ENCODE results near the gene BOLA1. TPM values are rescaled to one million over a fixed set of nuclear protein-coding genes. Genes with fewer than 3 reads are reported as not detected.
A peak's percentile ranks its signal among the peaks of the same experiment; 100 is the strongest.
"Not testable (repeated sequence)": the region's sequence is repeated elsewhere in the genome, so short reads cannot be mapped to it uniquely, and the experiment has no call there.

Gene BOLA1
- total RNA-seq (10 to 100 TPM; 12.3 to 63.8 (median 32.7) TPM), polyA plus RNA-seq (10 to 100 TPM; 12.2 to 50.2 (median 41.0) TPM)
- long read RNA-seq, donor 1, transcript BOLA1-202 (2 exons, 859 nt), result major isoform, 11 of 11 reads
- long read RNA-seq, donor 1, partial matches to known transcripts, result 0 of 11 reads
- long read RNA-seq, donor 1, other reads (novel, unspliced or antisense), result 0 of 11 reads
- long read RNA-seq, donor 2, transcript BOLA1-202 (2 exons, 859 nt), result major isoform, 7 of 13 reads
- long read RNA-seq, donor 2, partial matches to known transcripts, result 6 of 13 reads
- long read RNA-seq, donor 2, other reads (novel, unspliced or antisense), result 0 of 13 reads
- long read RNA-seq, donor 3, transcript BOLA1-202 (2 exons, 859 nt), result major isoform, 7 of 7 reads
- long read RNA-seq, donor 3, partial matches to known transcripts, result 0 of 7 reads
- long read RNA-seq, donor 3, other reads (novel, unspliced or antisense), result 0 of 7 reads
- long read RNA-seq, donor 4, transcript BOLA1-202 (2 exons, 859 nt), result major isoform, 14 of 17 reads
- long read RNA-seq, donor 4, partial matches to known transcripts, result 0 of 17 reads
- long read RNA-seq, donor 4, other reads (novel, unspliced or antisense), result 1 of 17 reads
- long read RNA-seq, donor 5, transcript BOLA1-202 (2 exons, 859 nt), result major isoform, 17 of 22 reads
- long read RNA-seq, donor 5, partial matches to known transcripts, result 0 of 22 reads
- long read RNA-seq, donor 5, other reads (novel, unspliced or antisense), result 4 of 22 reads
- long read RNA-seq, donor 6, transcript BOLA1-202 (2 exons, 859 nt), result major isoform, 18 of 24 reads
- long read RNA-seq, donor 6, partial matches to known transcripts, result 0 of 24 reads
- long read RNA-seq, donor 6, other reads (novel, unspliced or antisense), result 5 of 24 reads
- long read RNA-seq, donor 7, partial matches to known transcripts, result 0 of 6 reads
- long read RNA-seq, donor 7, other reads (novel, unspliced or antisense), result 0 of 6 reads
- long read RNA-seq, donor 8, transcript BOLA1-202 (2 exons, 859 nt), result major isoform, 8 of 8 reads
- long read RNA-seq, donor 8, partial matches to known transcripts, result 0 of 8 reads
- long read RNA-seq, donor 8, other reads (novel, unspliced or antisense), result 0 of 8 reads
- long read RNA-seq, donor 9, transcript BOLA1-202 (2 exons, 859 nt), result major isoform, 7 of 7 reads
- long read RNA-seq, donor 9, partial matches to known transcripts, result 0 of 7 reads
- long read RNA-seq, donor 9, other reads (novel, unspliced or antisense), result 0 of 7 reads
- long read RNA-seq, donor 10, partial matches to known transcripts, result 0 of 3 reads
- long read RNA-seq, donor 10, other reads (novel, unspliced or antisense), result 0 of 3 reads

DNA sequence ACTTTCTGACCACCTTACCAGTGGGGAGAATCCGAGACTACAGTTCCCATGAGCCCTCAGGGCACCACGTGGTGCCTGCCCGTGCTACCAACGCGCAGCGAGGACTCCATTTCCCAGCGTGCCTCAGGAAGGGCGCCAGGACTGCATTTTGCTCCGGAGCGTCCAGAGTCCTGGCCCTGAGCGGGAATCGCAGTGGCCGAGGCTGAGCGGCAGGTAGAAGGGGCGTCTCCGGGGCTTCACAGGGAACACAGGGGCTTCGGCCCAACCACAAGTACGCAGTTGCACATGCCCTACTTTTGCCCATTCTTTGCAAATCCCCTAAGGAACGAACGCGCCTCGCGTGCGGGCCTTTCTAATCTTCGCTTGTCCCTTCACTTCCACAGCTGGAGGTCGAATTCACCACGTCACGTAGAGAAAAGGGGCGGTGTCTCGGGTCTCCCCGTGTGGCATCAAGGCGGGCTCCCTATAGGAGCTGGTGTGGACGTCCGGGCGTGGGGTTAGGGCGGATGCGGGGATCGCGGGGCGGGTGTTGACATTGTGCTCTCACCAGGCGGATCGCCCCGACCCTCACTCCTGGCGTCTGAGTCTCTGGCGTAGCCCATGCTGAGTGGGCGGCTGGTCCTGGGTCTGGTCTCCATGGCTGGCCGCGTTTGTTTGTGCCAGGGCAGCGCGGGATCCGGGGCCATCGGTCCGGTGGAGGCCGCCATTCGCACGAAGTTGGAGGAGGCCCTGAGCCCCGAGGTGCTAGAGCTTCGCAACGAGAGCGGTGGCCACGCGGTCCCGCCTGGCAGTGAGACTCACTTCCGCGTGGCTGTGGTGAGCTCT, at the start of gene BOLA1:
Gene BOLA1 (plus strand): TSS at position 109 of the 825 bp plus-strand sequence. CDS start 492 bp downstream, at position 601.
- H3K9me3 ChIP-seq (replicated peaks in 1 of 3), result no peaks in the 10 kb centered on the region
- H3K4me1 ChIP-seq (replicated peaks in 1 of 2), result peaks cover 0 to 6% of the 10 kb centered on the region in 2 donors
- intact Hi-C loops (cut with DNase I), result no loop called here
- H3K27ac ChIP-seq, result peak within 1 kb of the TSS; percentile 29 to 94 (median 64)
- H3K4me3 ChIP-seq, result peak within 1 kb of the TSS in 3 of 4 donors; percentile 30 to 74 (median 50)
- WGBS, 4 donors, result 3 to 29% (median 8%) methylated on average over 10 to 65 of the region's 65 CpGs
- DNase-seq, result peak; percentile 92 to 97 (median 95)
- TF ChIP-seq, protein P1, sequence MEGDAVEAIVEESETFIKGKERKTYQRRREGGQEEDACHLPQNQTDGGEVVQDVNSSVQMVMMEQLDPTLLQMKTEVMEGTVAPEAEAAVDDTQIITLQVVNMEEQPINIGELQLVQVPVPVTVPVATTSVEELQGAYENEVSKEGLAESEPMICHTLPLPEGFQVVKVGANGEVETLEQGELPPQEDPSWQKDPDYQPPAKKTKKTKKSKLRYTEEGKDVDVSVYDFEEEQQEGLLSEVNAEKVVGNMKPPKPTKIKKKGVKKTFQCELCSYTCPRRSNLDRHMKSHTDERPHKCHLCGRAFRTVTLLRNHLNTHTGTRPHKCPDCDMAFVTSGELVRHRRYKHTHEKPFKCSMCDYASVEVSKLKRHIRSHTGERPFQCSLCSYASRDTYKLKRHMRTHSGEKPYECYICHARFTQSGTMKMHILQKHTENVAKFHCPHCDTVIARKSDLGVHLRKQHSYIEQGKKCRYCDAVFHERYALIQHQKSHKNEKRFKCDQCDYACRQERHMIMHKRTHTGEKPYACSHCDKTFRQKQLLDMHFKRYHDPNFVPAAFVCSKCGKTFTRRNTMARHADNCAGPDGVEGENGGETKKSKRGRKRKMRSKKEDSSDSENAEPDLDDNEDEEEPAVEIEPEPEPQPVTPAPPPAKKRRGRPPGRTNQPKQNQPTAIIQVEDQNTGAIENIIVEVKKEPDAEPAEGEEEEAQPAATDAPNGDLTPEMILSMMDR (IDR thresholded peaks at IDR 0.05), result no peak
- TF ChIP-seq POLR2A (IDR thresholded peaks at IDR 0.05), result peak; percentile 61 to 92
- H3K27me3 ChIP-seq, result no peaks in the 10 kb centered on the region
- H3K36me3 ChIP-seq (replicated peaks in 1 of 2), result no peaks in the 10 kb centered on the region

- intact Hi-C loops (cut with DNase I), result no loop called here
- no peaks in the 10 kb centered on the region for H3K36me3 ChIP-seq (replicated peaks in 1 of 2)
- 5 to 10% (median 6%) methylated on average over 8 to 9 of the region's 9 CpGs for WGBS, 4 donors
- H3K27me3 ChIP-seq, result no peaks in the 10 kb centered on the region
- H3K4me1 ChIP-seq (replicated peaks in 1 of 2), result peaks cover 6 to 36% of the 10 kb centered on the region in 2 donors
- no peak for TF ChIP-seq POLR2A (IDR thresholded peaks at IDR 0.05)
- H3K9me3 ChIP-seq (replicated peaks in 1 of 3), result no peaks in the 10 kb centered on the region
- peak in 4 of 7 donors; percentile 11 to 52 (median 12) for DNase-seq
- H3K4me3 ChIP-seq, result peak overlapping the region in 1 of 4 donors; percentile 55
- H3K27ac ChIP-seq, result peak overlapping the region; percentile 50 to 86 (median 71)
These were observed 49.4 kb upstream of the BOLA1 start for GRCh38 chr1:149849947-149850360.

GRCh38 chr1:149850732-149851345, 48.5 kb upstream of the BOLA1 start:
- H3K27ac ChIP-seq; H3K9me3 ChIP-seq (replicated peaks in 1 of 3); intact Hi-C loops (cut with DNase I); DNase-seq; H3K27me3 ChIP-seq; H3K4me3 ChIP-seq; H3K36me3 ChIP-seq (replicated peaks in 1 of 2): not testable (repeated sequence)
- peaks cover 3 to 27% of the 10 kb centered on the region in 2 donors for H3K4me1 ChIP-seq (replicated peaks in 1 of 2)
- WGBS, 4 donors, result no CpG with 5 or more reads among the region's 62 CpGs

- WGBS, 4 donors, result no CpG with 5 or more reads among the region's 53 CpGs
- H3K27me3 ChIP-seq; H3K4me3 ChIP-seq; H3K27ac ChIP-seq; H3K9me3 ChIP-seq (replicated peaks in 1 of 3); H3K36me3 ChIP-seq (replicated peaks in 1 of 2); intact Hi-C loops (cut with DNase I); DNase-seq: not testable (repeated sequence)
- peaks cover 3 to 26% of the 10 kb centered on the region in 2 donors for H3K4me1 ChIP-seq (replicated peaks in 1 of 2)
These were observed 47.7 kb upstream of the BOLA1 start for GRCh38 chr1:149851585-149852213.

- intact Hi-C loops (cut with DNase I); H3K36me3 ChIP-seq (replicated peaks in 1 of 2); H3K4me3 ChIP-seq; H3K27ac ChIP-seq; H3K9me3 ChIP-seq (replicated peaks in 1 of 3); DNase-seq; H3K27me3 ChIP-seq: not testable (repeated sequence)
- no CpG with 5 or more reads among the region's 26 CpGs for WGBS, 4 donors
- H3K4me1 ChIP-seq (replicated peaks in 1 of 2), result peaks cover 3 to 26% of the 10 kb centered on the region in 2 donors
These were observed 47.1 kb upstream of the BOLA1 start for GRCh38 chr1:149852263-149852662.

DNA sequence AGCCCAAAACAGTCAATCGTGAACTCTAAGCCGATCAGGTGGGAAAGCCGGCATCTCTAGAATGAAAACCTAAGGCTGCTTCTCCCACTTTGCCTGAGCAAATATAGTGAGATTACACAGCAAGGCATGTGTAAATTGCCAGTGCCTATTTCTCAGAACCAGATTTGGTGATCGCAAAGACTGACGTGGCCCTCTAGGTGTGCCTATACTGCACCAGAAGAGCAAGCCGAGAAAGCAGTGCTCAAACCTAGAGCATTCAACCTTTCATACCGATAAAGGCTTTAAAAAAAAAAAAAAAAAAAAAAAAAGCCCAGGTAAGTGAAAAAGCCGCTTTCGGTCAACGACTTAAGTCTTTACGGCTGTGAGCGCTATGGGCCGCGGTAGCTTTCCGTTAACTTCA, 39.1 kb upstream of the BOLA1 start:
- H3K9me3 ChIP-seq (replicated peaks in 1 of 3); intact Hi-C loops (cut with DNase I); H3K36me3 ChIP-seq (replicated peaks in 1 of 2); DNase-seq; H3K27ac ChIP-seq; H3K4me1 ChIP-seq (replicated peaks in 1 of 2); H3K4me3 ChIP-seq; H3K27me3 ChIP-seq: not testable (repeated sequence)
- WGBS, 4 donors, result no CpG with 5 or more reads among the region's 15 CpGs

DNA sequence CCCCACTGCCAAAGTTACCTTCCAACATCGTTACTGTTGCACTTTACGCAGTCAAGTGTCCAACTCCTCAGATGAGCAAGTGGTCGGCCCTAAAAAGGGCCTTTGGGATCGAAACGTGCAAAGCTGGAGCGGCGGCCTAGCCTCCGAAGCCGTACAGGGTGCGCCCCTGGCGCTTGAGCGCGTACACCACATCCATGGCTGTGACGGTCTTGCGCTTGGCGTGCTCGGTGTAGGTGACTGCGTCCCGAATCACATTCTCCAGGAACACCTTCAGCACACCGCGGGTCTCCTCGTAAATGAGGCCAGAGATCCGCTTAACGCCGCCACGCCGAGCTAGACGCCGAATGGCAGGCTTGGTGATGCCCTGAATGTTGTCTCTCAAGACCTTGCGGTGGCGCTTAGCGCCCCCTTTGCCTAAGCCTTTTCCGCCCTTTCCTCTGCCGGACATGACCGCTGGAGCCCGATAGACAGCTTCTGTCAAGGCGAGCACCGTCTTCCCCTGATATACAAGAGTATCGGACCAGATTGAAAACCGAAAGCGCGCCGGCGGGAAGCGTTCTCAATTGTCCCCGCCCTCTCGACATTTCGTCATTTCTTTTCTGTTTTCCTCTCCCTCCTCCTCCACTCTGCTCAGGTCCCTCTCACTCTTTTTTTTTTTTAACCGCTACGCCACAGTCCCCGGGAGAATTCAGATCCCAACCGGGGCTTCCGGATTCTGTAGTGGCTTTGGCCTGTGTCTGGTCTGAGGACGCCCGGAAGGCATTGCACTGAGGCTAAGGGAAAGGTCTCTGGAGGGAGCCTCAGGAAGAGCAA, 38.5 kb upstream of the BOLA1 start:
- H3K4me1 ChIP-seq (replicated peaks in 1 of 2); H3K36me3 ChIP-seq (replicated peaks in 1 of 2); H3K27ac ChIP-seq; H3K9me3 ChIP-seq (replicated peaks in 1 of 3); H3K27me3 ChIP-seq; H3K4me3 ChIP-seq; DNase-seq; intact Hi-C loops (cut with DNase I): not testable (repeated sequence)
- no CpG with 5 or more reads among the region's 55 CpGs for WGBS, 4 donors
